HepG2 (cell line): ENCODE results near the gene TWNK. TPM values are rescaled to one million over a fixed set of nuclear protein-coding genes. Genes with fewer than 3 reads are reported as not detected.

Experiments
- KDM5B ChIP-seq: sonication (generic); formaldehyde crosslinking; IDR thresholded peaks from 2 replicates; pipeline ENCODE4 v1.4.0; 2020; ENCODE audit warnings: missing genetic modification reagents, mild to moderate bottlenecking, borderline replicate concordance
- PHB2 ChIP-seq: fragments of 450-650 bp; IDR thresholded peaks from 2 replicates; pipeline ENCODE4 v1.6.1; 2018; ENCODE audit not compliant: partially characterized antibody
- ZNF263 ChIP-seq: sonication (generic); formaldehyde crosslinking; IDR thresholded peaks from 2 replicates; pipeline ENCODE4 v1.4.0; 2020; ENCODE audit warnings: missing genetic modification reagents
- polyA plus RNA-seq, 8 experiments: library from polyadenylated mRNA; depleted of rRNA in 3 of 8; stranded (reverse) in 7 of 8; unstranded in 1 of 8; fragments of >200 nt; fragmentation: Illumina TruSeq in 4 of 8; extraction: Trizol in 4 of 8; gene quantifications; 2 replicates each; pipeline versions ENCODE4 v1.2.1 to v1.2.3, GENCODE V29; 2011 to 2016; ENCODE audit warnings: low read depth in 4 of 8, missing spikeins in 1 of 8, mixed read lengths in 1 of 8; ENCODE audit not compliant: insufficient read depth in 1 of 8
- total RNA-seq, 5 experiments: library from RNA; depleted of rRNA; stranded (reverse); fragments of >200 nt; fragmentation: Illumina TruSeq; extraction: Trizol; gene quantifications; 2 replicates each; pipeline ENCODE4 v1.2.3, GENCODE V29; 2016; ENCODE audit warnings: low read depth in 1 of 5
- TF ChIP-seq, protein P1 (sequence below): sonication (generic); formaldehyde crosslinking; IDR thresholded peaks from 2 replicates; pipeline ENCODE4 v1.4.0; 2020; ENCODE audit warnings: missing genetic modification reagents
- TF ChIP-seq, protein P2 (sequence below): IDR thresholded peaks from 2 replicates; pipeline ENCODE4 v1.6.1; 2016
- TF ChIP-seq, protein P3 (sequence below): sonication (generic); formaldehyde crosslinking; IDR thresholded peaks from one replicate; pipeline ENCODE4 v1.5.1; 2020; ENCODE audit warnings: mild to moderate bottlenecking, missing genetic modification reagents; ENCODE audit errors: not compliant biosample characterization
- TF ChIP-seq, protein P4 (sequence below): sonication (generic); formaldehyde crosslinking; IDR thresholded peaks from 2 replicates; pipeline ENCODE4 v1.4.0; 2020; ENCODE audit warnings: mild to moderate bottlenecking, missing genetic modification reagents
- TF ChIP-seq, protein P5 (sequence below): sonication (generic); formaldehyde crosslinking; IDR thresholded peaks from 2 replicates; pipeline ENCODE4 v1.5.0; 2020; ENCODE audit warnings: missing genetic modification reagents, mild to moderate bottlenecking, borderline replicate concordance
- TF ChIP-seq, protein P6 (sequence below): sonication (generic); formaldehyde crosslinking; IDR thresholded peaks from 2 replicates; pipeline ENCODE4 v1.5.0; 2020; ENCODE audit warnings: mild to moderate bottlenecking, missing genetic modification reagents

TWNK gene
- total and polyA plus RNA-seq, 2 of the 13 experiments (the other 11 are each of a cell fraction or from before 2014, with no cell fraction given), result 10.7 to 16.5 TPM

DNA sequence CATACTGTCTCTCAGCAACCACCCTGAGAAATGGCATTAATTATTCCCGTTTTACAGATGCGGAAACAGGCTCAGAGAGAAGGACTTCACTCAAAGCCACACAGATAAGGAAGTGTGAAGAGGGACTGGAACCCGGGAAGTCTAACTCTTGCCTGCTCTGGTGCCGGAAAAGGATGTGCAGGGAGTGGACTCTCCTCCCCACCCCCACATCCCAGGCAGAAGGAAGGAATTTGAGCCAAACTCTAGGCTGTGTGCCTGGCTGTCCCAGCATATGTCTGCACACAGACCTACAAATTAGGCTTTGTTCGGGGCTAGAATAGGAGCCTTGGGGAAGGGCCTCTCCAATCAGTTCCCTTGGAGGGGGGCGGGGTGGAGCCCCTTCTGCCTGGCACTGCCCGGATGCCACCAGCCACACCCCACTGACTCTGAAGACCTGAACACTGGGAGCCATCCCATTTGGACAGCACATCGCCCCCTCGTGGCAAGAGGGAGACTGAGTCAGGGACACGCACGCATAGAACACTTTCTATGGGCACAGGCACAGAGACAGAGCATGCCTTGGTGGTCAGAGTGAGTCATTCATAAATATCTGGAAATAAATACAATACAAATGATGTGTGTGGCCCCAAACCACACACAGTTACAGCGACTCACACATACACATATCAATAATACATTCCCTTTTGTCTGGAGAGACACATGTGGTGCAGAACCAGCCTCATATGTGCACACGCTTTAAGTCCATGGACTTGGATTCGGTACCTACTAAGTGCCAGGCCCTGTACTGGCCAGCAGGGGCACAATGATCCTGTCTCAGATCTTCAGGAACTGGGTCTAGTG, 25.4 kb downstream of the TWNK start (continued):
- TF ChIP-seq, protein P1, sequence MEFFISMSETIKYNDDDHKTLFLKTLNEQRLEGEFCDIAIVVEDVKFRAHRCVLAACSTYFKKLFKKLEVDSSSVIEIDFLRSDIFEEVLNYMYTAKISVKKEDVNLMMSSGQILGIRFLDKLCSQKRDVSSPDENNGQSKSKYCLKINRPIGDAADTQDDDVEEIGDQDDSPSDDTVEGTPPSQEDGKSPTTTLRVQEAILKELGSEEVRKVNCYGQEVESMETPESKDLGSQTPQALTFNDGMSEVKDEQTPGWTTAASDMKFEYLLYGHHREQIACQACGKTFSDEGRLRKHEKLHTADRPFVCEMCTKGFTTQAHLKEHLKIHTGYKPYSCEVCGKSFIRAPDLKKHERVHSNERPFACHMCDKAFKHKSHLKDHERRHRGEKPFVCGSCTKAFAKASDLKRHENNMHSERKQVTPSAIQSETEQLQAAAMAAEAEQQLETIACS (CRISPR knock-in tag), result no peak
- TF ChIP-seq, protein P2, sequence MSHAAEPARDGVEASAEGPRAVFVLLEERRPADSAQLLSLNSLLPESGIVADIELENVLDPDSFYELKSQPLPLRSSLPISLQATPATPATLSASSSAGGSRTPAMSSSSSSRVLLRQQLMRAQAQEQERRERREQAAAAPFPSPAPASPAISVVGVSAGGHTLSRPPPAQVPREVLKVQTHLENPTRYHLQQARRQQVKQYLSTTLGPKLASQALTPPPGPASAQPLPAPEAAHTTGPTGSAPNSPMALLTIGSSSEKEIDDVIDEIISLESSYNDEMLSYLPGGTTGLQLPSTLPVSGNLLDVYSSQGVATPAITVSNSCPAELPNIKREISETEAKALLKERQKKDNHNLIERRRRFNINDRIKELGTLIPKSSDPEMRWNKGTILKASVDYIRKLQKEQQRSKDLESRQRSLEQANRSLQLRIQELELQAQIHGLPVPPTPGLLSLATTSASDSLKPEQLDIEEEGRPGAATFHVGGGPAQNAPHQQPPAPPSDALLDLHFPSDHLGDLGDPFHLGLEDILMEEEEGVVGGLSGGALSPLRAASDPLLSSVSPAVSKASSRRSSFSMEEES, result no peak
- TF ChIP-seq, protein P3, sequence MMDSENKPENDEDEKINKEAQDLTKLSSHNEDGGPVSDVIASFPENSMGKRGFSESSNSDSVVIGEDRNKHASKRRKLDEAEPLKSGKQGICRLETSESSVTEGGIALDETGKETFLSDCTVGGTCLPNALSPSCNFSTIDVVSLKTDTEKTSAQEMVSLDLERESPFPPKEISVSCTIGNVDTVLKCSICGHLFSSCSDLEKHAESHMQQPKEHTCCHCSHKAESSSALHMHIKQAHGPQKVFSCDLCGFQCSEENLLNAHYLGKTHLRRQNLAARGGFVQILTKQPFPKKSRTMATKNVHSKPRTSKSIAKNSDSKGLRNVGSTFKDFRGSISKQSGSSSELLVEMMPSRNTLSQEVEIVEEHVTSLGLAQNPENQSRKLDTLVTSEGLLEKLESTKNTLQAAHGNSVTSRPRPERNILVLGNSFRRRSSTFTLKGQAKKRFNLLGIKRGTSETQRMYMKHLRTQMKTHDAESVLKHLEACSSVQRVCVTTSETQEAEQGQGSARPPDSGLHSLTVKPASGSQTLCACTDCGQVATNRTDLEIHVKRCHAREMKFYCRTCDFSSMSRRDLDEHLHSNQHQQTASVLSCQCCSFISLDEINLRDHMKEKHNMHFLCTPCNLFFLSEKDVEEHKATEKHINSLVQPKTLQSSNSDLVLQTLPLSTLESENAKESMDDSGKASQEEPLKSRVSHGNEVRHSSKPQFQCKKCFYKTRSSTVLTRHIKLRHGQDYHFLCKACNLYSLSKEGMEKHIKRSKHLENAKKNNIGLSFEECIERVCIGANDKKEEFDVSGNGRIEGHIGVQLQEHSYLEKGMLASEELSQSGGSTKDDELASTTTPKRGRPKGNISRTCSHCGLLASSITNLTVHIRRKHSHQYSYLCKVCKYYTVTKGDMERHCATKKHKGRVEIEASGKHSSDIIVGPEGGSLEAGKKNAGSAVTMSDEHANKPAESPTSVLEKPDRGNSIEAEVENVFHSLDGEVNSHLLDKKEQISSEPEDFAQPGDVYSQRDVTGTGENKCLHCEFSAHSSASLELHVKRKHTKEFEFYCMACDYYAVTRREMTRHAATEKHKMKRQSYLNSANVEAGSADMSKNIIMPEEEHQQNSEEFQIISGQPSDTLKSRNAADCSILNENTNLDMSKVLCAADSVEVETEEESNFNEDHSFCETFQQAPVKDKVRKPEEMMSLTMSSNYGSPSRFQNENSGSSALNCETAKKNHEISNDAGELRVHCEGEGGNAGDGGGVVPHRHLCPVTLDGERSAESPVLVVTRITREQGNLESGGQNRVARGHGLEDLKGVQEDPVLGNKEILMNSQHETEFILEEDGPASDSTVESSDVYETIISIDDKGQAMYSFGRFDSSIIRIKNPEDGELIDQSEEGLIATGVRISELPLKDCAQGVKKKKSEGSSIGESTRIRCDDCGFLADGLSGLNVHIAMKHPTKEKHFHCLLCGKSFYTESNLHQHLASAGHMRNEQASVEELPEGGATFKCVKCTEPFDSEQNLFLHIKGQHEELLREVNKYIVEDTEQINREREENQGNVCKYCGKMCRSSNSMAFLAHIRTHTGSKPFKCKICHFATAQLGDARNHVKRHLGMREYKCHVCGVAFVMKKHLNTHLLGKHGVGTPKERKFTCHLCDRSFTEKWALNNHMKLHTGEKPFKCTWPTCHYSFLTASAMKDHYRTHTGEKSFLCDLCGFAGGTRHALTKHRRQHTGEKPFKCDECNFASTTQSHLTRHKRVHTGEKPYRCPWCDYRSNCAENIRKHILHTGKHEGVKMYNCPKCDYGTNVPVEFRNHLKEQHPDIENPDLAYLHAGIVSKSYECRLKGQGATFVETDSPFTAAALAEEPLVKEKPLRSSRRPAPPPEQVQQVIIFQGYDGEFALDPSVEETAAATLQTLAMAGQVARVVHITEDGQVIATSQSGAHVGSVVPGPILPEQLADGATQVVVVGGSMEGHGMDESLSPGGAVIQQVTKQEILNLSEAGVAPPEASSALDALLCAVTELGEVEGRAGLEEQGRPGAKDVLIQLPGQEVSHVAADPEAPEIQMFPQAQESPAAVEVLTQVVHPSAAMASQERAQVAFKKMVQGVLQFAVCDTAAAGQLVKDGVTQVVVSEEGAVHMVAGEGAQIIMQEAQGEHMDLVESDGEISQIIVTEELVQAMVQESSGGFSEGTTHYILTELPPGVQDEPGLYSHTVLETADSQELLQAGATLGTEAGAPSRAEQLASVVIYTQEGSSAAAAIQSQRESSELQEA (CRISPR knock-in tag), result no peak
- no peak for TF ChIP-seq KDM5B
- TF ChIP-seq, protein P4, sequence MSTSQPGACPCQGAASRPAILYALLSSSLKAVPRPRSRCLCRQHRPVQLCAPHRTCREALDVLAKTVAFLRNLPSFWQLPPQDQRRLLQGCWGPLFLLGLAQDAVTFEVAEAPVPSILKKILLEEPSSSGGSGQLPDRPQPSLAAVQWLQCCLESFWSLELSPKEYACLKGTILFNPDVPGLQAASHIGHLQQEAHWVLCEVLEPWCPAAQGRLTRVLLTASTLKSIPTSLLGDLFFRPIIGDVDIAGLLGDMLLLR, result no peak
- TF ChIP-seq, protein P5, sequence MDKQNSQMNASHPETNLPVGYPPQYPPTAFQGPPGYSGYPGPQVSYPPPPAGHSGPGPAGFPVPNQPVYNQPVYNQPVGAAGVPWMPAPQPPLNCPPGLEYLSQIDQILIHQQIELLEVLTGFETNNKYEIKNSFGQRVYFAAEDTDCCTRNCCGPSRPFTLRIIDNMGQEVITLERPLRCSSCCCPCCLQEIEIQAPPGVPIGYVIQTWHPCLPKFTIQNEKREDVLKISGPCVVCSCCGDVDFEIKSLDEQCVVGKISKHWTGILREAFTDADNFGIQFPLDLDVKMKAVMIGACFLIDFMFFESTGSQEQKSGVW, result no peak
- TF ChIP-seq ZNF263 (CRISPR knock-in tag), result no peak
- TF ChIP-seq PHB2, result no peak
- TF ChIP-seq, protein P6, sequence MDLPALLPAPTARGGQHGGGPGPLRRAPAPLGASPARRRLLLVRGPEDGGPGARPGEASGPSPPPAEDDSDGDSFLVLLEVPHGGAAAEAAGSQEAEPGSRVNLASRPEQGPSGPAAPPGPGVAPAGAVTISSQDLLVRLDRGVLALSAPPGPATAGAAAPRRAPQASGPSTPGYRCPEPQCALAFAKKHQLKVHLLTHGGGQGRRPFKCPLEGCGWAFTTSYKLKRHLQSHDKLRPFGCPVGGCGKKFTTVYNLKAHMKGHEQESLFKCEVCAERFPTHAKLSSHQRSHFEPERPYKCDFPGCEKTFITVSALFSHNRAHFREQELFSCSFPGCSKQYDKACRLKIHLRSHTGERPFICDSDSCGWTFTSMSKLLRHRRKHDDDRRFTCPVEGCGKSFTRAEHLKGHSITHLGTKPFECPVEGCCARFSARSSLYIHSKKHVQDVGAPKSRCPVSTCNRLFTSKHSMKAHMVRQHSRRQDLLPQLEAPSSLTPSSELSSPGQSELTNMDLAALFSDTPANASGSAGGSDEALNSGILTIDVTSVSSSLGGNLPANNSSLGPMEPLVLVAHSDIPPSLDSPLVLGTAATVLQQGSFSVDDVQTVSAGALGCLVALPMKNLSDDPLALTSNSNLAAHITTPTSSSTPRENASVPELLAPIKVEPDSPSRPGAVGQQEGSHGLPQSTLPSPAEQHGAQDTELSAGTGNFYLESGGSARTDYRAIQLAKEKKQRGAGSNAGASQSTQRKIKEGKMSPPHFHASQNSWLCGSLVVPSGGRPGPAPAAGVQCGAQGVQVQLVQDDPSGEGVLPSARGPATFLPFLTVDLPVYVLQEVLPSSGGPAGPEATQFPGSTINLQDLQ (CRISPR knock-in tag), result no peak
